Natural killer cell (primary cell): ENCODE results near the gene SLC12A4. TPM values are rescaled to one million over a fixed set of nuclear protein-coding genes. Genes with fewer than 3 reads are reported as not detected.
"Not testable (repeated sequence)": the region's sequence is repeated elsewhere in the genome, so short reads cannot be mapped to it uniquely, and the experiment has no call there.

Source experiments
- ATAC-seq, 3 donors: fragments of 150-1000 bp in 2 of 3; fragments of 200-7000 bp in 1 of 3; cut with Tn5 transposase; 1 replicate in 1 of 3; 2 replicates in 2 of 3; pipeline ENCODE4 v1.10.0; 2021; ENCODE audit warnings: mild to moderate bottlenecking in 2 of 3, moderate library complexity in 2 of 3
- DNase-seq, 2 donors: peaks; one replicate each; pipeline versions ENCODE4 v3.0.0 to v3.0.0-alpha.2; 2013 to 2021; ENCODE audit warnings: mixed read lengths in 1 of 2
- H3K27ac ChIP-seq: one replicate; pipeline ENCODE4 v1.5.1; 2013; ENCODE audit warnings: mild to moderate bottlenecking, low read length
- H3K27me3 ChIP-seq: one replicate; pipeline ENCODE4 v1.6.1; 2013; ENCODE audit warnings: low read length; ENCODE audit not compliant: control insufficient read depth, insufficient read depth
- H3K36me3 ChIP-seq: one replicate; pipeline ENCODE4 v1.6.1; 2013; ENCODE audit warnings: low read length; ENCODE audit not compliant: control insufficient read depth, insufficient read depth
- H3K4me1 ChIP-seq: one replicate; pipeline ENCODE4 v1.6.1; 2013; ENCODE audit warnings: low read length; ENCODE audit not compliant: control insufficient read depth, insufficient read depth
- H3K4me3 ChIP-seq: one replicate; pipeline ENCODE4 v1.5.1; 2013; ENCODE audit warnings: low read length
- H3K9me3 ChIP-seq: one replicate; pipeline ENCODE4 v1.6.1; 2013; ENCODE audit warnings: low read length; ENCODE audit not compliant: control insufficient read depth, insufficient read depth
- H3K27ac Mint-ChIP-seq, 2 donors: one replicate each; pipeline ENCODE4 v1.8.0; 2022; ENCODE audit warnings: mild to moderate bottlenecking in 2 of 2, mixed read lengths in 2 of 2, moderate library complexity in 1 of 2
- H3K27me3 Mint-ChIP-seq, 2 donors: one replicate each; pipeline ENCODE4 v1.8.0; 2022; ENCODE audit warnings: low read depth in 2 of 2, mixed read lengths in 2 of 2
- H3K36me3 Mint-ChIP-seq: one replicate; pipeline ENCODE4 v1.8.0; 2022; ENCODE audit warnings: mixed read lengths
- H3K4me1 Mint-ChIP-seq, 2 donors: one replicate each; pipeline ENCODE4 v1.8.0; 2022; ENCODE audit warnings: mixed read lengths in 2 of 2
- H3K4me3 Mint-ChIP-seq: one replicate; pipeline ENCODE4 v1.8.0; 2022; ENCODE audit warnings: mild to moderate bottlenecking, moderate library complexity, mixed read lengths
- H3K9me3 Mint-ChIP-seq, 2 donors: one replicate each; pipeline ENCODE4 v1.8.0; 2022; ENCODE audit warnings: mixed read lengths in 2 of 2
- CTCF ChIP-seq: fragments of 200-600 bp; IDR thresholded peaks from one replicate; pipeline ENCODE4 v1.8.0; 2022; ENCODE audit warnings: antibody characterized with exemption
- WGBS: methylation state at CpG from one replicate; pipeline ENCODE4 v1.1.7; 2013; ENCODE audit warnings: missing lambda C conversion rate; ENCODE audit not compliant: insufficient coverage; 5-methylcytosine and 5-hydroxymethylcytosine counted together
- intact Hi-C: fragments of 100-400 bp; cut with micrococcal nuclease; formaldehyde crosslinking; loops from one replicate; pipeline ENCODE4 v1.14.2; 2022
- total RNA-seq, 4 donors: library from RNA; stranded (reverse); fragments of 120-200 nt in 1 of 4; gene quantifications; one replicate each; pipeline versions ENCODE4 v1.2.3 to v1.2.4, GENCODE V29; 2013 to 2022

The SLC12A4 gene
- total RNA-seq, 3 donors from 2014 or later (not counting 1 experiment from before 2014, with no cell fraction given), result 30.0 to 47.0 (median 30.5) TPM

- 49% methylated on average over 33 of the region's 33 CpGs for WGBS
- peak in 1 of 2 donors; percentile 67 for DNase-seq
- H3K36me3 Mint-ChIP-seq, result no peaks in the 10 kb centered on the region
- intact Hi-C loops, result loop anchor here (5.0 kb wide), 3 partner anchors 97 to 457 kb away; partner anchors contain the start of genes AGRP, ATP6V0D1, RANBP10 and THAP11
- Histone ChIP-seq H3K4me1 (peaks cover 51% of the 10 kb centered on the region), H3K36me3 (peaks cover 10% of the 10 kb centered on the region), H3K9me3 (no peaks in the 10 kb centered on the region), H3K27me3 (no peaks in the 10 kb centered on the region), H3K4me3 (no peak overlapping the region), H3K27ac (peak overlapping the region; percentile 40)
- no peaks in the 10 kb centered on the region for H3K27me3 Mint-ChIP-seq
- peak overlapping the region; percentile 56 to 84 for H3K27ac Mint-ChIP-seq
- no peak for TF ChIP-seq CTCF
- H3K9me3 Mint-ChIP-seq, result no peaks in the 10 kb centered on the region
- no peak overlapping the region for H3K4me3 Mint-ChIP-seq
- ATAC-seq, result no peak
- H3K4me1 Mint-ChIP-seq, result peaks cover 38 to 46% of the 10 kb centered on the region in 2 donors
Measured at GRCh38 chr16:67939507-67940445, 28.7 kb downstream of the SLC12A4 start.

DNA sequence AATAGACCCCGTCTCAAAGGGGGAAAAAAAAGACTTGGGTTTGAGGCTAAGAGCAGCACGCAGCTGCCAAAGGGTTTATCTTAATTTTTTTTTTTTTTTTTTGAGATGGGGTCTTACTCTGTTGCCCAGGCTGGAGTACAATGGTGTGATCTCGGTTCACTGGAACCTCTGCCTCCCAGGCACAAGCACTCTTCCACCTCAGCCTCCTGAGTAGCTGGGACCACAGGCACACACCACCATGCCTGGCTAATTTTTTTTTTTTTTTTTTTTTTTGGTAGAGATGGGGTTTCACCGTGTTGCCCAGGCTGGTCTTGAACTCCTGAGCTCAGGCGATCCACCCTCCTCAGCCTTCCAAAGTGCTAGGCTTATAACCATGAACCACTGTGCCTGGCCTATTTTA lies 30.7 kb downstream of the SLC12A4 start:
- intact Hi-C loops, result loop anchor here (2.0 to 5.0 kb wide), 4 partner anchors 45 to 455 kb away; partner anchors contain the start of genes AGRP, ATP6V0D1, PSKH1 and RANBP10
- H3K9me3 ChIP-seq, H3K4me3 ChIP-seq, H3K27me3 Mint-ChIP-seq, H3K4me3 Mint-ChIP-seq, ATAC-seq, H3K9me3 Mint-ChIP-seq, H3K36me3 Mint-ChIP-seq, H3K27me3 ChIP-seq, DNase-seq: not testable (repeated sequence)
- H3K4me1 ChIP-seq, result peaks cover 61% of the 10 kb centered on the region
- H3K27ac ChIP-seq, result peak overlapping the region; percentile 73
- WGBS, result 97% methylated on average over 5 of the region's 5 CpGs
- Mint-ChIP-seq H3K4me1 (peaks cover 46 to 58% of the 10 kb centered on the region in 2 donors), H3K27ac (peak overlapping the region; percentile 98)
- H3K36me3 ChIP-seq, result peaks cover 26% of the 10 kb centered on the region

DNA sequence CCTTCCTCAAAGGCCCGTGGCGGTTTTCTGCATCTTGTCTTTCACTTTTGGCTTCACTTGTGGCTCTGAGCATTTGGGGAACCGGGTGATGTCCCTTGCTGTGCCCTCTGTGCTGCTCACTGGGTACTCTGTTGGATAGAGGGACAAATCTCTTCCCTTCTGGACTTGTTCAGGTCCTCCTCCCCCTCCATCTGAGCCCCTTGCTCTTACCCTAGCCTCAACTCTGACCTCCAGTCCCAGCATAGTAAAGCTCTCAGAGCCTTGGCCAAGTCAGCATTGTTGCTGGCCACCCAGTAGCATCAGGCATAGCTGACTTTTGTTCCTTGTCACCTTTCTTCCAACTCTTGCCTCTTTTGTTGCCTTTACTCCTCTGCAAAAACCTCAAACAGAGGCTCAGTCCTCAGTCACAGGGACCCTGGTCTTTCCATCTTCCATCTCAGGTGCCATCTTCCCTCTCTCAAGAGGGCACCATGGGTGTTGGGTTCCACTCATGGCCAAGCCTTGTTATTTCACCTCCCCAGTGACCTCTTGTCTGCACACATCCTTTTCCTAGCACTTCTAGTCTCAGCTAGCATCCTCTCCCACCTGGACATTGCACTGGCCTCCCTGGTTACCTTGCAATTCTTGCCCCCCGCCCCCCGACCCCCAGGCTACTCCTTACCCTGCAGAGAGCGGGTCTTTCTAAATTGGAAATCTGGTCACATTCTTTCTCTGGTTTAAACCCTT lies 31.4 kb downstream of the SLC12A4 start:
- H3K27me3 ChIP-seq, result no peaks in the 10 kb centered on the region
- DNase-seq (peak in 1 of 2 donors; percentile 91), ATAC-seq (peak in 2 of 3 donors; percentile 63 to 71)
- H3K9me3 ChIP-seq, result no peaks in the 10 kb centered on the region
- Mint-ChIP-seq H3K36me3 (no peaks in the 10 kb centered on the region), H3K27ac (peak overlapping the region; percentile 98), H3K27me3 (no peaks in the 10 kb centered on the region), H3K9me3 (no peaks in the 10 kb centered on the region), H3K4me3 (peak overlapping the region; percentile 98), H3K4me1 (peaks cover 43 to 54% of the 10 kb centered on the region in 2 donors)
- H3K27ac ChIP-seq, result peak overlapping the region; percentile 73
- H3K36me3 ChIP-seq, result peaks cover 30% of the 10 kb centered on the region
- intact Hi-C loops, result loop anchor here (2.0 to 5.0 kb wide), 4 partner anchors 44 to 455 kb away; partner anchors contain the start of genes AGRP, ATP6V0D1, PSKH1 and RANBP10
- 39% methylated on average over 6 of the region's 6 CpGs for WGBS
- H3K4me3 ChIP-seq, result peak overlapping the region; percentile 100
- TF ChIP-seq CTCF, result no peak
- peaks cover 56% of the 10 kb centered on the region for H3K4me1 ChIP-seq
